OCI-LY7 (cell line): Measurements from ENCODE around the gene MT1E. TPM values are rescaled to one million over a fixed set of nuclear protein-coding genes. Genes with fewer than 3 reads are reported as not detected.

Experiments
- BruUV-seq: library from RNA; stranded (reverse); fragments of 400-500 nt; replicated peaks from 2 replicates; lab custom pipeline; 2021; lab: Mats Ljungman, UMichigan
- CTCF ChIA-PET: fragments of 300-600 bp; sonication (Branson Sonifier 250); formaldehyde crosslinking; loops from one replicate; lab custom pipeline; 2022; ENCODE audit warnings: antibody characterized with exemption; ENCODE audit not compliant: unreplicated experiment; lab: Charles Lee
- POLR2A ChIA-PET: fragments of 300-600 bp; sonication (Branson Sonifier 250); formaldehyde crosslinking; loops from one replicate; lab custom pipeline; 2022; ENCODE audit warnings: antibody characterized with exemption; lab: Charles Lee
- DNase-seq: peaks from one replicate; pipeline ENCODE4 v3.0.0-alpha.2; 2015; ENCODE audit warnings: low spot score
- H2AFZ ChIP-seq: fragments of 200-600 bp; sonication (generic), shearing (Covaris generic); 2 replicates; pipeline ENCODE4 v1.6.1; 2014; ENCODE audit warnings: mild to moderate bottlenecking, antibody characterized with exemption, low read length, moderate library complexity
- H3K27ac ChIP-seq: fragments of 200-600 bp; sonication (generic); 2 replicates; pipeline ENCODE4 v1.5.1; 2014; ENCODE audit warnings: mixed run types, low read depth, mild to moderate bottlenecking, moderate library complexity, low read length, inconsistent platforms; ENCODE audit not compliant: poor library complexity, severe bottlenecking
- H3K36me3 ChIP-seq: fragments of 200-600 bp; sonication (generic); 2 replicates; pipeline ENCODE4 v1.6.1; 2014; ENCODE audit warnings: mild to moderate bottlenecking, antibody characterized with exemption, low read length, moderate library complexity, mixed read lengths; ENCODE audit not compliant: insufficient read depth
- H3K4me1 ChIP-seq: fragments of 200-600 bp; sonication (generic); 2 replicates; pipeline ENCODE4 v1.5.1; 2014; ENCODE audit warnings: mild to moderate bottlenecking, low read length; ENCODE audit not compliant: insufficient read depth, poor library complexity, severe bottlenecking
- H3K4me2 ChIP-seq: fragments of 200-600 bp; sonication (generic); 2 replicates; pipeline ENCODE4 v1.6.1; 2014; ENCODE audit warnings: mild to moderate bottlenecking, low read length
- H3K4me3 ChIP-seq: fragments of 200-600 bp; sonication (generic); 2 replicates; pipeline ENCODE4 v1.5.1; 2014; ENCODE audit warnings: mild to moderate bottlenecking, low read depth, low read length; ENCODE audit not compliant: poor library complexity, severe bottlenecking
- H3K79me2 ChIP-seq: fragments of 200-600 bp; sonication (generic); 2 replicates; pipeline ENCODE4 v1.6.1; 2016; ENCODE audit warnings: low read depth, mild to moderate bottlenecking, low read length, moderate library complexity, mixed read lengths; ENCODE audit not compliant: insufficient read depth
- H3K9me2 ChIP-seq: fragments of 200-600 bp; sonication (generic); 2 replicates; pipeline ENCODE4 v1.6.1; 2016; ENCODE audit warnings: mild to moderate bottlenecking, low read length, mixed read lengths; ENCODE audit not compliant: insufficient read depth
- H3K9me3 ChIP-seq: fragments of 200-600 bp; sonication (generic); 2 replicates; pipeline ENCODE4 v1.6.1; 2014; ENCODE audit warnings: mild to moderate bottlenecking, mixed run types, low read length, mixed read lengths
- H4K20me1 ChIP-seq: fragments of 200-600 bp; sonication (generic); 2 replicates; pipeline ENCODE4 v1.6.1; 2014; ENCODE audit warnings: mild to moderate bottlenecking, antibody characterized with exemption, low read length, moderate library complexity, mixed read lengths; ENCODE audit not compliant: insufficient read depth
- EZH2phosphoT487 ChIP-seq: fragments of 200-600 bp; sonication (generic); IDR thresholded peaks from 2 replicates; pipeline ENCODE4 v1.6.1; 2018; ENCODE audit warnings: low read depth, borderline replicate concordance, mild to moderate bottlenecking, mixed run types, antibody characterized with exemption, low read length, moderate library complexity, mixed read lengths
- intact Hi-C: fragments of 100-400 bp; cut with micrococcal nuclease; formaldehyde crosslinking; loops from one replicate; pipeline ENCODE4 v1.10.0; 2022; ENCODE audit not compliant: unreplicated experiment
- total RNA-seq, 2 experiments: library from RNA; depleted of rRNA in 1 of 2; stranded (reverse); fragments of >200 nt in 1 of 2; shearing (Covaris generic) in 1 of 2; gene quantifications; 2 replicates each; pipeline ENCODE4 v1.2.3, GENCODE V29; 2014 to 2022
- TF ChIP-seq, protein P1 (sequence below): fragments of 200-600 bp; sonication (generic); conservative IDR thresholded peaks from 2 replicates; pipeline ENCODE4 v1.5.1; 2014; ENCODE audit warnings: mild to moderate bottlenecking, antibody characterized with exemption, low read length, moderate library complexity, mixed read lengths

Gene MT1E
- total RNA-seq, 2 experiments from 2014 or later: not detected

GRCh38 chr16:56611281-56611833, 14.2 kb upstream of the MT1E start:
- no peaks in the 10 kb centered on the region for H4K20me1 ChIP-seq
- no peaks in the 10 kb centered on the region for H3K79me2 ChIP-seq
- peak overlapping the region; percentile 81; the same call in 1 of the 2 replicates for H2AFZ ChIP-seq
- no peaks in the 10 kb centered on the region for H3K36me3 ChIP-seq
- H3K4me2 ChIP-seq: peak overlapping the region; percentile 78
- TF ChIP-seq, protein P1, sequence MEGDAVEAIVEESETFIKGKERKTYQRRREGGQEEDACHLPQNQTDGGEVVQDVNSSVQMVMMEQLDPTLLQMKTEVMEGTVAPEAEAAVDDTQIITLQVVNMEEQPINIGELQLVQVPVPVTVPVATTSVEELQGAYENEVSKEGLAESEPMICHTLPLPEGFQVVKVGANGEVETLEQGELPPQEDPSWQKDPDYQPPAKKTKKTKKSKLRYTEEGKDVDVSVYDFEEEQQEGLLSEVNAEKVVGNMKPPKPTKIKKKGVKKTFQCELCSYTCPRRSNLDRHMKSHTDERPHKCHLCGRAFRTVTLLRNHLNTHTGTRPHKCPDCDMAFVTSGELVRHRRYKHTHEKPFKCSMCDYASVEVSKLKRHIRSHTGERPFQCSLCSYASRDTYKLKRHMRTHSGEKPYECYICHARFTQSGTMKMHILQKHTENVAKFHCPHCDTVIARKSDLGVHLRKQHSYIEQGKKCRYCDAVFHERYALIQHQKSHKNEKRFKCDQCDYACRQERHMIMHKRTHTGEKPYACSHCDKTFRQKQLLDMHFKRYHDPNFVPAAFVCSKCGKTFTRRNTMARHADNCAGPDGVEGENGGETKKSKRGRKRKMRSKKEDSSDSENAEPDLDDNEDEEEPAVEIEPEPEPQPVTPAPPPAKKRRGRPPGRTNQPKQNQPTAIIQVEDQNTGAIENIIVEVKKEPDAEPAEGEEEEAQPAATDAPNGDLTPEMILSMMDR: no peak
- no peak for TF ChIP-seq EZH2phosphoT487
- H3K27ac ChIP-seq: no peak overlapping the region
- no peaks in the 10 kb centered on the region for H3K9me3 ChIP-seq
- BruUV-seq: no TSS peak
- H3K4me1 ChIP-seq: peaks cover 40% of the 10 kb centered on the region
- ChIA-PET CTCF (interaction anchor here (0.9 kb wide), 1 partner anchor 91 kb away, joined by 3 read pairs; no protein-coding TSS in a partner anchor), POLR2A (interaction anchor here (0.8 to 1.3 kb wide), 3 partner anchors 20 to 162 kb away, joined by 3 read pairs; no protein-coding TSS in a partner anchor)
- H3K4me3 ChIP-seq: no peak overlapping the region
- DNase-seq: no peak
- H3K9me2 ChIP-seq: no peaks in the 10 kb centered on the region
- intact Hi-C loops: no loop called here

GRCh38 chr16:56613706-56614105, 11.9 kb upstream of the MT1E start:
- Histone ChIP-seq H3K4me3 (no peak overlapping the region), H3K9me3 (no peaks in the 10 kb centered on the region), H2AFZ (no peak overlapping the region), H3K79me2 (no peaks in the 10 kb centered on the region), H3K4me2 (no peak overlapping the region), H4K20me1 (no peaks in the 10 kb centered on the region), H3K9me2 (no peaks in the 10 kb centered on the region), H3K27ac (no peak overlapping the region), H3K36me3 (no peaks in the 10 kb centered on the region), H3K4me1 (peaks cover 30% of the 10 kb centered on the region)
- DNase-seq: no peak
- ChIA-PET CTCF (no interaction called here), POLR2A (interaction anchor here (0.6 kb wide), 1 partner anchor 118 kb away, joined by 3 read pairs; no protein-coding TSS in a partner anchor)
- TF ChIP-seq EZH2phosphoT487: no peak
- TF ChIP-seq, protein P1: no peak
- intact Hi-C loops: no loop called here
- BruUV-seq: no TSS peak

- intact Hi-C loops: no loop called here
- H3K4me2 ChIP-seq: no peak overlapping the region
- H3K27ac ChIP-seq: no peak overlapping the region
- H3K4me3 ChIP-seq: no peak overlapping the region
- H3K9me3 ChIP-seq: no peaks in the 10 kb centered on the region
- H2AFZ ChIP-seq: no peak overlapping the region
- H3K79me2 ChIP-seq: no peaks in the 10 kb centered on the region
- POLR2A ChIA-PET: interaction anchor here (0.6 kb wide), 1 partner anchor 1359 kb away, joined by 4 read pairs; no protein-coding TSS in a partner anchor
- no TSS peak for BruUV-seq
- no peaks in the 10 kb centered on the region for H3K9me2 ChIP-seq
- CTCF ChIA-PET: no interaction called here
- peaks cover 22% of the 10 kb centered on the region for H3K4me1 ChIP-seq
- TF ChIP-seq, protein P1: no peak
- TF ChIP-seq EZH2phosphoT487: no peak
- DNase-seq: no peak
- no peaks in the 10 kb centered on the region for H4K20me1 ChIP-seq
- no peaks in the 10 kb centered on the region for H3K36me3 ChIP-seq
Observed at GRCh38 chr16:56614549-56614991, 11.0 kb upstream of the MT1E start.
